ENCODE measurements around the gene CIDEC.
"Not testable (repeated sequence)": the region's sequence is repeated elsewhere in the genome, so short reads cannot be mapped to it uniquely, and the experiment has no call there.

CIDEC gene

GRCh38 chr3:9872067-9872466, 8.0 kb downstream of the CIDEC start:
- DNase-seq, result not testable (repeated sequence)

DNA sequence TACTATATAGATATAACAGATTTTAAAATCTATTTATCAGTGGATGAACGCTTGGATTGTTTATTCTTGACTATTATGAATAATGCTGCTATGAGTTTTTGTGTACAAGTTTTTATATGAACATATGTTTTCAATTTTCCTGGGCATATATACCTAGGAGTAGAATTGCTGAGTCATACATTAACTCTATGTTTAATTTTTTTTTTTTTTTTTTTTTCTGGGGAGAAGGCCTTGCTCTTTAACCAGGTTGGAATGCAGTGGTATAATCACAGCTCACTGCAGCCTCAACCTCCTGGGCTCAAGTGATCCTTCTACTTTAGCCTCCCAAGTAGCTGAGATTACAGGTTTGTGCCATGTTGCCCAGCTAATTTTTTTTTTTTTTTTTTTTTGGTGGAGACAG, 9.1 kb downstream of the CIDEC start:
- DNase-seq, result no peak

DNA sequence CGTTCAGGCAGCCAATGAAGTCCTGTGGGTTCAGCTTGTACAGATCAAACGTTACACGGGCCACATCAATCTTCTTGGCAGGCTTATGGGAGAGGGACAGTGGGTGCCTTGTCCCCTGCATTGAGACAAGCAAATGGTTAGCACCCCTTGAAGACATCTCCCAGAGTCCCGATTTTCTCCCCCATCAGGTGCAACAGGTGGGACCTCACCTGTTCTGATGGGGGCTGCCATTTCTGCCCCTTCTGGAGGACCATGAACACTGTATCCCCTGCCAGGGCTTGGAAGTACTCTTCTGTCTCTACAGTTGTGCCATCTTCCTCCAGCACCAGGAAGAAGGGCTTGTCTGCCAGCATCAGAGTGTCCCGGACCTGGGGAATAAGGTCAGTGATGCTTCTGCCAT, 10.1 kb downstream of the CIDEC start:
- DNase-seq, result no peak

- no peak for DNase-seq
Measured at GRCh38 chr3:9867106-9867505, 12.9 kb downstream of the CIDEC start.

DNA sequence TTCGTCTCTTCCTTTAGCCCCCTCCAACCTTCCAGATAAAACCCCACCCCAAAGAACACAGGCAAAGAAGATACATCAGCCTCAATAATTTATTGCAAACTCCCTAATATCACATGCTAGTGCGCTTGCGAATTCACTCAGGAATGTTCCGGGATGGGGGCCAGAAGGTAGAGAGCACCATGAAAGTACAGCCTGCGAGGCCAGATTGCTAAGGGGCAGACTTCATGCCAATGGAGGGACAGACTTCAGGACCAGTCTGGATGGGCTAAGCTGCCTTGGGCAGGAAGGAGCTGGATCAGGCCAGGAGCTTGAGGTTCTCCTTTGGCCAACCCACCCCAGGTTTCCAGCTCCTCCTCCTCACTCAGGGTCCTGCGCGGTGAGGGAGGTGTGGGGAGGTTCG, 13.4 kb downstream of the CIDEC start:
- DNase-seq, result no peak

DNA sequence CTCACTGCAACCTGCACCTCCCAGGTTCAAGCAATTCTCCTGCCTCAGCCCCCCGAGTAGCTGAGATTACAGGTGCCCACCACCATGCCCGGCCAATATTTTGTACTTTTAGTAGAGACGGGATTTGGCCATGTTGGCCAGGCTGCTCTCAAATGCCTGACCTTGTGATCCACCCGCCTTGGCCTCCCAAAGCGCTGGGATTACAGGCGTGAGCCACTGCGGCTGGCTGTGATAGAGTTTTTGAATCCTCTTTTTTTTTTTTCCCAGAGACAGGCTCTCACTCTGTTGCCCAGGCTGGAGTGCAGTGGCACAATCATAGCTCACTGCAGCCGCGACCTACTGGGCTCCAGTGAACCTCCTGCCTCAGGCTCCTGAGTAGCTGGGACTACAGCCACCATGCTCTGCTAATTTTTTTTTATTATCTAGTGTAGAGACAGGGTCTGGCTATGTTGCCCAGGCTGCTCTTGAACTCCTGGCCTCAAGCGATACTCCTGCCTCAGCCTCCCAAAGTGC, 14.9 kb downstream of the CIDEC start:
- not testable (repeated sequence) for DNase-seq

GRCh38 chr3:9864200-9864927, 15.7 kb downstream of the CIDEC start:
- DNase-seq, result no peak

DNA sequence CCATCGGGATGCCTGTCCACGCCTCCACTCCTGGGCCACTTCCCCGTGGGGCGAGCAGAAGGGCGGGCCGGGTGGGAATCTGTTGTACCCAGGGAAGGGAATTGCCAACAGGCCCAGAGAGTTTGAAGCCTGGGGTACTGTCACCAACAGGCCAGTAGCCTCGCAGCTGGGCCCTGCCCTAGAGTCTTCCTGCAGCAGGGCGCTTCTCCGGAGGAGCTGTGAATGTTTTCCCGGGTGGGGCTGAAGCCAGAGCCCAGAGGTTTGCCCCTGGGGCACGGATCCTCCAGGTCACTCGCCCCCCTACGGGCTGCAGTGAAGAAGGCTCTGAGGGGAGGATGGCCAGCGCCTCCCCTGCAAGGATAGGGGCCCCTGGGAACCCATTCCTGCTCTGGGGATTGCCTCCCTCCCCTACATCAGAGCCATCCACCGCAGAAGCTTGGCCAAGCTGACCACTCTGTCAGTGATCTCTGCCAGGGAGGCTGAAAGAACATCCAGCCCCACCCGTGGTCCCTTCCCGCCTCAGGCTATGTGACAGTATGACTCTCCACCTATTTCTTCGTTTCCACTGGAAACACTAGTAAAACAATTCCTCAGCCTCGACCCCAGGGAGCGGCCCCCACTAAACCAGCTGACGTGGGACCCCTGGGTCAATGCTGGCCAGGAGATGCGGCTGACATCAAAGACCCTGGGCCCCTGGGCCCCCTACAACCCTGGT, 16.8 kb downstream of the CIDEC start:
- DNase-seq, result no peak

GRCh38 chr3:9862391-9863057, 17.5 kb downstream of the CIDEC start:
- peak; percentile 28 for DNase-seq

DNA sequence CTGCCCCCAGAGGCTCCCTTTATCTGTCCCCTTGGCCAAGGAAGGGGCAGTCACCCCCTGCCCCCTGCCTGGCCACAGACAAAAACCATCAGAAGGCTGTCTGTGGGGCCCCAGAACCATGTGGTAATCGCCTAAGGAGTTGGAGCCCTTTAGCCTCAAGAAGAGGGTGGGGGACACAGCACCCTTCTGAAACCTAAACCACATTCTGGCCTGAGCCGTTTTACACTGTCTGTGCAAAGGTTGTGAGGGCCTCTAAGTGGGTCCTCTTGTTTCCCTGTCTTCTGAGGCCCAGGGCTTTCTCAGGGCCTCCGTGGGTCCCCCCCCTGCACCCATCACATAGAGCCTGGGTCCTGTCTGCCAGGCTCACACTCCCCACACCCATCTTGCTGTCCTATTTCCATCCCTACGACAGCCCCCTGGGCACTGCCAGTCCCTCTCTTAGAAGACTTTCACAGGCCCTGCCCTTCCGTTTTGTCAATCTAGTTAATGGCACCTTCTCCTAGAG, 18.4 kb downstream of the CIDEC start:
- no peak for DNase-seq

- no peak for DNase-seq
Measured at GRCh38 chr3:9861201-9861600, 18.9 kb downstream of the CIDEC start.

- DNase-seq, result no peak
Measured at GRCh38 chr3:9859530-9860025, 20.5 kb downstream of the CIDEC start.

DNA sequence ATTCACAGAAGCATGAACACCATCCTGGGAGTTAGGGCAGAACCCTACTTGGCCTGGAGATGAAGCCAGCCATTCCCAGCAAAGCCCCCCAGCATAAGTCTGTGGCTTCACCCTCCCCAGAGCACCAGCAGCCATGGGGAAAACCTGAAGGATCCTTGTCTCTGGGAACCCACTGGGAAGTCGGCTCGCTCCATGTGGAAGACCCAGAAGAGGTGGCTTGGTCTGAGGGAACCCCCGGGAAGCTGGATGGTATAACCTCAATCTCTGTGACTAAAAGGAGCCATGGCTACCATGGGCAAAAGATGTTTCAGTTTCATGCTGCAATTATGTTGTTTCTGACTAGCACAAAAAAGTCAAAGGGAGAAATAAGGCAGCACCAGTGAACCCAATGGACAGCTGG, 24.5 kb downstream of the CIDEC start:
- DNase-seq, result no peak

DNA sequence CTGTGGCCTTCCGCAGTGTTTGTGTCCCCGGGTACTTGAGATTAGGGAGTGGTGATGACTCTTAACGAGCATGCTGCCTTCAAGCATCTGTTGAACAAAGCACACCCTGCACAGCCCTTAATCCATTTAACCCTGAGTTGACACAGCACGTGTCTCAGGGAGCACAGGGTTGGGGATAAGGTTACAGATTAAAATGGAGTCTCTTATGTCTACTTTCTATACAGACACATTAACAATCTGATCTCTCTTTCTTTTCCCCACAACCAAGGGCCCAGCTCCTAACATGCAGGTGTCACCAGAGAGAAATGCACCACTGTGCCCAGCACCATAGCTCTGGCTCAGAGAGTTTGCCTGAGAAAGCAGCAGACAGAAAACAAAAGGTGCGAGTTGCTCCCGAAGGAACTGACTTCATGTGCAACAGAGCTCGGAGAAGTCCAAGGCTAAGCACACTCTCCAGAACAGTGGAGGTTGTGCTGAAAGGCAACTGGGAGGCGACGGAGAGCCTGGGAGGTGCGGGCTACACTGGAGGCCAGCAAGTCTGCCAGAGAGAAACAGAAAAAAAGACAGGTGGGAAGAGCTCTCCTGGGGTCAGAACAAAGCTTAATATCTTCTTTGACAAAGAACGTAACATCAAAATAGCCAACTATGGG, 25.6 kb downstream of the CIDEC start:
- DNase-seq, result not testable (repeated sequence)

- no peak for DNase-seq
Measured at GRCh38 chr3:9852528-9852927, 27.5 kb downstream of the CIDEC start.

- not testable (repeated sequence) for DNase-seq
Measured at GRCh38 chr3:9851926-9852325, 28.1 kb downstream of the CIDEC start.

DNA sequence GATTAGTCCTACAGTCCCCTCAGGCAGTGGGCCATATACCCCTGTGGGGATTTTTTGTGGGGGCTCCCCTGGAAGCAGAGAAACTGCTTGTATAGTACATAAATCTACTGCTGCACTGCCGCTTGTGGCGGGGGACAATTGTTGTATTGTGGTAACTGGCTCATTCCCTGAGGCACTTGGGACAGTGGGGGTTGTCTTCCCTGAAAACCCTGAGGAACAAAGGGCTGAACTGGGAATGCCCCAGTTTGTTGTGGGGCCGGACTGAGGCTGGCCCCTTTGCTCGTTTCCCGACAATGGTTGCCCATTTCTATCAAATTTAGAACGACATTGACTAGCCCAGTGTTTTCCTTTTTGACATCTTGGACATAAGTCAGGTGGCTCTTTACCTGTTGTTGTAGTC, 28.7 kb downstream of the CIDEC start:
- DNase-seq, result not testable (repeated sequence)

- peak; percentile 63 for DNase-seq
Measured at GRCh38 chr3:9848860-9849259, 31.2 kb downstream of the CIDEC start.

- not testable (repeated sequence) for DNase-seq
Measured at GRCh38 chr3:9847870-9848269, 32.2 kb downstream of the CIDEC start.

DNA sequence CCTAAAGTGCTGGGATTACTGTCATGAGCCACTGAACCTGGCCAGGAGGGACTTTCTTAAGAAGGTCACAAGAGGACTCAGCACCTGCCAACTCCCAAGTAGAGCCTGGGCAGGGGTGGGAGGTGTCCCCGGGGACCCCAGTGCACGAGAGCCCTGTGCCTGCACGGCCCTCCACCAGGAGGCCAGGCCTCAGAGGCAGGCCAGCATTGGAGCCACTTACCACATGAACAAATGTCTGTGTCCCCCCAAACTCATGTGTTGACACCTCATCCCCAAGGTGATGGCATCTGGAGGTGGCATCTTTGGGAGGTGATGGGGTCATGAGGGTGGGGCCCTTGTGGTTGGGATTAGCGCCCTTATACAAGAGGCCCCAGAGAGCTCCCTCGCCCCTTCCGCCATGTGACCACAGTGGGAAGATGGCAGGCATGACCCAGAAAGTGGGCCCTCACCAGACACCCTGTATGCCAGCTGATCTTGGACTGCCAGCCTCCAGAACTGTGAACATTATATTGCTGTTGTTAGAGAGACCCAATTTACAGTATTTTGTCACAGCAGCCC, 33.0 kb downstream of the CIDEC start:
- DNase-seq, result no peak

GRCh38 chr3:9846231-9846630, 33.8 kb downstream of the CIDEC start:
- DNase-seq, result no peak

DNA sequence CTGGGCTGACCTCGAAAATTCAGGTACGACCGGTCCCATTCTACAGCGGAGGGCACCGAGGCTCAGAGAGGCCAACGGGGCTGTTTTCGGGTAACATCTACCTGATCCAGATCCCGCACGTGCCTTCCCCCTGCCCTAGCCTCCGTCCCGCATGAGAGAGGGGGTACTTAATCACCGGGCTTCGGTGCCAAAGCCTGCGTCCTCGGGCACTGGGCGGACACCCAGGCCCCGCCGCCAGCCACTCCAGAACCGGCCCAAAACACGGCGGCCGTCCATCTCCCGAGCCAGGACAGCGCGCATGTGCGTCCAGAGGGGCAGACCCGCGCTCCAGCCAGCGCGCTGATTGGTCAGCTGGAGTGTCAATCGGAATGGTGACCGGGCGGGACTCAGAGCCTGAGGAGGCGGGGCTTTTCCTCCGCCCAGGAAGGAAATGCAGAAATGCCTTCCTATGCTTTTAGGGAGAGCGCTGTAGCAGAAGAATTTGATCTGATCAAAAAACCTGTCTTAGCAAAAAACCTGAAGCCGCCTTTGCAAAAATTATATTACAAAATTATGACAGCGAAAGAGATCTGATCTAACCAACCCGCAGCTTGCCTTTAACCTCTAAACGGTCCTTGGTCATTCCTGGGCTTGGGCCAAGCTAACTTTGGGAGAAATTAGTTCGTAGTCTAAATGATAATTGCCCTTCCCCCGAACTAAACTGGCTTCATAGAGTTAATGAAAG, 36.2 kb downstream of the CIDEC start, which contains the start of gene RPUSD3:
TSS of gene RPUSD3 (minus strand) at position 294 of the 724 bp plus-strand sequence. CDS start at position 276, 18 bp downstream.
- DNase-seq, result peak; percentile 97

Data from CD4-positive, alpha-beta T cell treated with Interleukin-10 for 1 hour (primary cell).